Measurements from ENCODE around the gene ZIC1.

The ZIC1 gene

GRCh38 chr3:147368561-147369221 is 40.5 kb upstream of the ZIC1 start:
- ATAC-seq = no peak
- TF ChIP-seq ZNF70 (CRISPR knock-in tag; IDR thresholded peaks at IDR 0.05) (no peak), PATZ1 (CRISPR knock-in tag; IDR thresholded peaks at IDR 0.05; ENCODE audit: borderline replicate concordance) (no peak), GLIS3 (CRISPR knock-in tag; IDR thresholded peaks at IDR 0.05) (no peak), ZFP30 (CRISPR knock-in tag; IDR thresholded peaks at IDR 0.05) (no peak), TSHZ2 (CRISPR knock-in tag; IDR thresholded peaks at IDR 0.05) (no peak), CSRNP3 (CRISPR knock-in tag; IDR thresholded peaks at IDR 0.05) (no peak), ZC3H10 (CRISPR knock-in tag; IDR thresholded peaks at IDR 0.05) (no peak), ISL1 (CRISPR knock-in tag; IDR thresholded peaks at IDR 0.05) (no peak), PPARA (CRISPR knock-in tag; IDR thresholded peaks at IDR 0.05; ENCODE audit: borderline replicate concordance) (no peak), CREB5 (CRISPR knock-in tag; IDR thresholded peaks at IDR 0.05; ENCODE audit: low read depth) (no peak), TCF4 (CRISPR knock-in tag; IDR thresholded peaks at IDR 0.05; ENCODE audit: borderline replicate concordance) (no peak), ZNF8 (CRISPR knock-in tag; IDR thresholded peaks at IDR 0.05) (no peak), OSR1 (CRISPR knock-in tag; IDR thresholded peaks at IDR 0.05) (no peak), ZFP3 (CRISPR knock-in tag; IDR thresholded peaks at IDR 0.05) (no peak), POU6F1 (CRISPR knock-in tag; IDR thresholded peaks at IDR 0.05; ENCODE audit: borderline replicate concordance, low read depth) (no peak), RARB (CRISPR knock-in tag; IDR thresholded peaks at IDR 0.05) (no peak)

GRCh38 chr3:147369231-147369630 is 39.9 kb upstream of the ZIC1 start:
- TF ChIP-seq SNAI2 (CRISPR knock-in tag; IDR thresholded peaks at IDR 0.05) = no peak
- no peak for TF ChIP-seq ZNF8 (CRISPR knock-in tag; IDR thresholded peaks at IDR 0.05)
- TF ChIP-seq BACH2 (CRISPR knock-in tag; IDR thresholded peaks at IDR 0.05; ENCODE audit: borderline replicate concordance) = no peak
- TF ChIP-seq ZFP30 (CRISPR knock-in tag; IDR thresholded peaks at IDR 0.05) = no peak
- TF ChIP-seq ARNTL (CRISPR knock-in tag; IDR thresholded peaks at IDR 0.05; ENCODE audit: borderline replicate concordance, low read depth) = no peak
- no peak for TF ChIP-seq ZC3H10 (CRISPR knock-in tag; IDR thresholded peaks at IDR 0.05)
- no peak for TF ChIP-seq OSR1 (CRISPR knock-in tag; IDR thresholded peaks at IDR 0.05)
- no peak for TF ChIP-seq ZFP3 (CRISPR knock-in tag; IDR thresholded peaks at IDR 0.05)
- no peak for TF ChIP-seq RARB (CRISPR knock-in tag; IDR thresholded peaks at IDR 0.05)
- no peak for TF ChIP-seq CSRNP3 (CRISPR knock-in tag; IDR thresholded peaks at IDR 0.05)
- TF ChIP-seq TSHZ2 (CRISPR knock-in tag; IDR thresholded peaks at IDR 0.05) = no peak
- TF ChIP-seq ZNF70 (CRISPR knock-in tag; IDR thresholded peaks at IDR 0.05) = no peak
- ATAC-seq = no peak
